Transverse colon (tissue), 4 donors: ENCODE data around the gene APIP. TPM values are rescaled to one million over a fixed set of nuclear protein-coding genes. Genes with fewer than 3 reads are reported as not detected.

Source experiments
- DNase-seq: peaks from one replicate; pipeline ENCODE4 v3.0.0-alpha.2; 2019
- H3K27ac ChIP-seq, 4 donors: fragments of 200-600 bp; sonication (generic); 2 replicates each; pipeline ENCODE4 v1.5.1; 2016 to 2018; ENCODE audit warnings: inconsistent platforms in 4 of 4
- H3K27me3 ChIP-seq: fragments of 200-600 bp; sonication (generic); 2 replicates; pipeline ENCODE4 v1.5.1; 2017; ENCODE audit warnings: inconsistent platforms
- H3K36me3 ChIP-seq, 4 donors: fragments of 200-600 bp; sonication (generic); 2 replicates each; pipeline ENCODE4 v1.5.1; 2017 to 2019; ENCODE audit warnings: inconsistent platforms in 4 of 4
- H3K4me1 ChIP-seq, 4 donors: fragments of 200-600 bp; sonication (generic); 2 replicates each; pipeline ENCODE4 v1.5.1; 2017 to 2020; ENCODE audit warnings: inconsistent platforms in 4 of 4
- H3K4me3 ChIP-seq, 4 donors: fragments of 200-600 bp; sonication (generic); 1 replicate in 1 of 4; 2 replicates in 3 of 4; pipeline versions ENCODE4 v1.5.1 to v1.6.1; 2017 to 2019; ENCODE audit warnings: inconsistent platforms in 4 of 4
- H3K9me3 ChIP-seq, 2 donors: fragments of 200-600 bp; sonication (generic); 2 replicates each; pipeline ENCODE4 v1.5.1; 2017 to 2019; ENCODE audit warnings: inconsistent platforms in 2 of 2
- CTCF ChIP-seq, 5 experiments: fragments of 200-600 bp in 3 of 5; fragments of 450-650 bp in 2 of 5; sonication (generic) in 3 of 5; IDR thresholded peaks; 1 replicate in 2 of 5; 2 replicates in 3 of 5; pipeline ENCODE4 v1.5.1; 2016 to 2017; ENCODE audit warnings: antibody characterized with exemption in 5 of 5, inconsistent platforms in 3 of 5, mild to moderate bottlenecking in 2 of 5, moderate library complexity in 1 of 5
- EP300 ChIP-seq: sonication (generic); formaldehyde crosslinking; IDR thresholded peaks from one replicate; pipeline ENCODE4 v1.6.1; 2017; ENCODE audit warnings: antibody characterized with exemption, low read depth
- POLR2A ChIP-seq: fragments of 450-650 bp; IDR thresholded peaks from one replicate; pipeline ENCODE4 v1.6.1; 2016; ENCODE audit warnings: antibody characterized with exemption, mild to moderate bottlenecking, moderate library complexity
- POLR2AphosphoS5 ChIP-seq, 3 donors: sonication (generic); formaldehyde crosslinking; IDR thresholded peaks; one replicate each; pipeline ENCODE4 v1.6.1; 2016; ENCODE audit warnings: antibody characterized with exemption in 3 of 3
- WGBS, 2 donors: methylation state at CpG; one replicate each; pipeline ENCODE4 v1.1.5; 2018; ENCODE audit warnings: low coverage in 1 of 2; 5-methylcytosine and 5-hydroxymethylcytosine counted together
- in situ Hi-C, 4 donors: fragments of 200-750 bp; cut with MboI; loops; one replicate each; pipeline versions ENCODE4 v1.15.0 to v1.15.1; 2017; ENCODE audit warnings: low sequenced_read_pairs in 3 of 4, low pct_ligation_motif_present in 1 of 4, low pct_unique_long_range_greater_than_20kb in 1 of 4
- intact Hi-C: fragments of 100-400 bp; cut with DNase I; formaldehyde crosslinking; loops from one replicate; pipeline ENCODE4 v1.15.1; 2023; ENCODE audit warnings: low total_unique reads
- total RNA-seq, 4 donors: library from RNA; depleted of rRNA; stranded (reverse); fragments of >200 nt; gene quantifications; one replicate each; pipeline ENCODE4 v1.1.0, GENCODE V29; 2016

Gene APIP
- total RNA-seq, 4 donors from 2014 or later, result 9.2 to 44.3 (median 14.6) TPM

- in situ Hi-C loops (no loop called here), intact Hi-C loops (no loop called here)
- Histone ChIP-seq H3K27me3 (no peaks in the 10 kb centered on the region), H3K4me3 (no peak overlapping the region), H3K4me1 (no peaks in the 10 kb centered on the region), H3K27ac (no peak overlapping the region), H3K36me3 (no peaks in the 10 kb centered on the region), H3K9me3 (no peaks in the 10 kb centered on the region)
- 80 to 84% methylated on average over 4 of the region's 4 CpGs for WGBS, 2 donors
- TF ChIP-seq POLR2AphosphoS5 (IDR thresholded peaks at IDR 0.05) (no peak), CTCF (IDR thresholded peaks at IDR 0.05) (no peak), EP300 (no peak), POLR2A (no peak)
- no peak for DNase-seq
These were observed 44.1 kb upstream of the APIP start for GRCh38 chr11:34960277-34960676.

- no peak for TF ChIP-seq POLR2AphosphoS5 (IDR thresholded peaks at IDR 0.05)
- no peak for TF ChIP-seq EP300
- TF ChIP-seq CTCF (IDR thresholded peaks at IDR 0.05), result no peak
- TF ChIP-seq POLR2A, result no peak
- WGBS, 2 donors, result 97 to 100% methylated on average over 1 of the region's 1 CpG
- in situ Hi-C loops, result no loop called here
These were observed 43.6 kb upstream of the APIP start for GRCh38 chr11:34959770-34960169.

GRCh38 chr11:34957606-34958005 lies 41.4 kb upstream of the APIP start:
- Histone ChIP-seq H3K4me1 (no peaks in the 10 kb centered on the region), H3K27ac (no peak overlapping the region), H3K4me3 (no peak overlapping the region), H3K36me3 (no peaks in the 10 kb centered on the region), H3K27me3 (no peaks in the 10 kb centered on the region), H3K9me3 (no peaks in the 10 kb centered on the region)
- TF ChIP-seq EP300, result no peak
- WGBS, 2 donors, result 93 to 100% methylated on average over 3 of the region's 3 CpGs
- intact Hi-C loops, result no loop called here
- in situ Hi-C loops, result no loop called here
- DNase-seq, result no peak

More at GRCh38 chr11:34959770-34960169, 43.6 kb upstream of the APIP start:
- Histone ChIP-seq H3K36me3 (no peaks in the 10 kb centered on the region), H3K4me3 (no peak overlapping the region), H3K27me3 (no peaks in the 10 kb centered on the region), H3K4me1 (no peaks in the 10 kb centered on the region), H3K9me3 (no peaks in the 10 kb centered on the region), H3K27ac (no peak overlapping the region)
- no peak for DNase-seq
- intact Hi-C loops, result no loop called here

GRCh38 chr11:34957206-34957605 lies 41.0 kb upstream of the APIP start:
- intact Hi-C loops (no loop called here), in situ Hi-C loops (no loop called here)
- Histone ChIP-seq H3K36me3 (no peaks in the 10 kb centered on the region), H3K4me3 (no peak overlapping the region), H3K9me3 (no peaks in the 10 kb centered on the region), H3K27me3 (no peaks in the 10 kb centered on the region), H3K4me1 (no peaks in the 10 kb centered on the region), H3K27ac (no peak overlapping the region)
- WGBS, 2 donors, result 91 to 97% methylated on average over 5 of the region's 5 CpGs
- DNase-seq, result no peak
- no peak for TF ChIP-seq POLR2A

GRCh38 chr11:34953955-34954354 lies 37.8 kb upstream of the APIP start:
- H3K36me3 ChIP-seq, result no peaks in the 10 kb centered on the region
- no peaks in the 10 kb centered on the region for H3K27me3 ChIP-seq
- no peaks in the 10 kb centered on the region for H3K9me3 ChIP-seq
- H3K4me3 ChIP-seq, result no peak overlapping the region
- DNase-seq, result no peak
- in situ Hi-C loops (no loop called here), intact Hi-C loops (no loop called here)
- H3K4me1 ChIP-seq, result peaks cover 0 to under 1% (median under 1%) of the 10 kb centered on the region in 4 donors
- 88 to 100% methylated on average over 1 of the region's 1 CpG for WGBS, 2 donors
- TF ChIP-seq EP300 (no peak), POLR2A (no peak), CTCF (IDR thresholded peaks at IDR 0.05) (no peak), POLR2AphosphoS5 (IDR thresholded peaks at IDR 0.05) (no peak)
- H3K27ac ChIP-seq, result no peak overlapping the region
